NK-92 treated with Interleukin-12 subunit alpha and Interleukin-12 subunit beta, amount 100 ng/mL, for 24 hours (cell line): Measurements from ENCODE around the gene ANKRD11.

Source experiments
- DNase-seq: peaks from one replicate; lab custom pipeline; 2025; lab: John Stamatoyannopoulos, UW

The ANKRD11 gene

GRCh38 chr16:89506791-89507191 is 16.4 kb upstream of the ANKRD11 start:
- no peak for DNase-seq

GRCh38 chr16:89506113-89506504 is 15.7 kb upstream of the ANKRD11 start:
- no peak for DNase-seq

- DNase-seq, result no peak
These were observed 15.1 kb upstream of the ANKRD11 start for GRCh38 chr16:89505204-89506112.

- DNase-seq, result no peak
These were observed 13.7 kb upstream of the ANKRD11 start for GRCh38 chr16:89504091-89504490.

GRCh38 chr16:89502081-89502843 is 11.9 kb upstream of the ANKRD11 start:
- DNase-seq, result no peak

GRCh38 chr16:89499767-89500166 is 9.4 kb upstream of the ANKRD11 start:
- no peak for DNase-seq

GRCh38 chr16:89498839-89499238 is 8.5 kb upstream of the ANKRD11 start:
- DNase-seq, result no peak

- DNase-seq, result no peak
These were observed 4.8 kb upstream of the ANKRD11 start for GRCh38 chr16:89495121-89495520.

GRCh38 chr16:89493776-89494175 is 3.4 kb upstream of the ANKRD11 start:
- DNase-seq, result no peak

- no peak for DNase-seq
These were observed 1.8 kb upstream of the ANKRD11 start for GRCh38 chr16:89491974-89492687.

- no peak for DNase-seq
These were observed 993 bp upstream of the ANKRD11 start for GRCh38 chr16:89491238-89491869.

GRCh38 chr16:89489898-89490438 is 393 bp downstream of the ANKRD11 start:
- DNase-seq, result no peak

- peak; percentile 84 for DNase-seq
These were observed 1.1 kb downstream of the ANKRD11 start for GRCh38 chr16:89489040-89489897.

GRCh38 chr16:89485701-89486246 is 4.6 kb downstream of the ANKRD11 start:
- DNase-seq, result no peak

GRCh38 chr16:89484923-89485679 is 5.3 kb downstream of the ANKRD11 start:
- DNase-seq, result no peak

- no peak for DNase-seq
These were observed 6.3 kb downstream of the ANKRD11 start for GRCh38 chr16:89484041-89484501.

GRCh38 chr16:89482817-89483205 is 7.5 kb downstream of the ANKRD11 start:
- DNase-seq, result no peak

- no peak for DNase-seq
These were observed 8.1 kb downstream of the ANKRD11 start for GRCh38 chr16:89482150-89482816.

- DNase-seq, result no peak
These were observed 8.9 kb downstream of the ANKRD11 start for GRCh38 chr16:89481356-89481955.
